Nephron (organoid): ENCODE measurements around the gene SEC11A.

Experiments
- H3K27ac Mint-ChIP-seq, 3 experiments: 2 replicates each; pipeline ENCODE4 v1.8.0; 2020; ENCODE audit warnings: mixed read lengths in 3 of 3, mild to moderate bottlenecking in 2 of 3, moderate library complexity in 1 of 3
- H3K27me3 Mint-ChIP-seq: 2 replicates; pipeline ENCODE4 v1.8.0; 2021; ENCODE audit warnings: low read depth, mild to moderate bottlenecking, moderate library complexity, mixed read lengths
- H3K36me3 Mint-ChIP-seq: 2 replicates; pipeline ENCODE4 v1.8.0; 2020; ENCODE audit warnings: low read depth, mixed read lengths
- H3K4me1 Mint-ChIP-seq: 2 replicates; pipeline ENCODE4 v1.8.0; 2020; ENCODE audit warnings: mixed read lengths
- H3K4me3 Mint-ChIP-seq, 3 experiments: 2 replicates each; pipeline ENCODE4 v1.8.0; 2020; ENCODE audit warnings: mild to moderate bottlenecking in 3 of 3, mixed read lengths in 3 of 3, moderate library complexity in 2 of 3
- H3K9me3 Mint-ChIP-seq: 2 replicates; pipeline ENCODE4 v1.8.0; 2020; ENCODE audit warnings: mixed read lengths
- TF ChIP-seq, protein P1 (sequence below), 3 experiments: fragments of 200-600 bp; sonication (generic); IDR thresholded peaks; one replicate each; pipeline ENCODE4 v1.5.0; 2021; ENCODE audit warnings: antibody characterized with exemption in 3 of 3; ENCODE audit not compliant: unreplicated experiment in 3 of 3

SEC11A gene

DNA sequence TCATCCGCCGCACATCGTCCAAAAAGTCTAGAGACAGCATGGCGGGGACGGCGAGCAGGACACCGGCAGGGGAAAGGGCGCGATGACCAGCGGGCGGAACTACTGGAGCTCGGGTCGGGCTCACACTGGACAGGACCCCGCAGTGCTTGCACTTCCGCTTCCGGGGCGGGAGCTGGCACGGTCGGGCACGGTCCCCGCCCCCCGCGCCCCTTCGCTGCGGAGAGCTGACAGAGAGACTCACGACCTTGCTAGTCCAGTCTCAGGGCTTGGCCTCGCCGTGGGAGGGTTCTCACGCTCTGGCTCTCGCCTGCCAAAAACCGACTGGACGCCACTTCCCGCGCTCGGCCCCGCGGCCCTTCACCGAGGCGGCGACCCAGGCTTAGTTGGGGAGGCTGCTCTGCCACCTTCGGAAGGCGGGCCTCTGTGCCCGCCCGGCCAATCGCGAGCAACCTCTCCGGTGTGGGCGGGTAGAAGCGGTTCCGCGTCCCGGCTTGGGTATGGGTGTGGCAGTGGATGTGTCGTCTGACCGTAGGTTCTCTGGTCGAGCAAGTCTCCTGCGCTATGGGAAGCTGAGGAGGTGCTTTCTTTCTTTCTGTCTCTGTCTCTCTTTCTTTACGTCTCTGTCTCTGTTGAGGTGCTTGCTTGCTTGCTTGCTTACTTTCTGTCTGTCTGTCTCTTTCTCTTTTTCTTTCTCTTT lies at the start of gene SEC11A:
Gene SEC11A, minus strand, starts transcription at position 104 of the 697 bp plus-strand sequence. Its CDS starts 64 bp downstream, at position 40.
- peak within 1 kb of the TSS; percentile 75 to 96 (median 88) for H3K27ac Mint-ChIP-seq
- H3K4me1 Mint-ChIP-seq: peaks cover 41% of the 10 kb centered on the region
- H3K27me3 Mint-ChIP-seq: no peaks in the 10 kb centered on the region
- H3K9me3 Mint-ChIP-seq: no peaks in the 10 kb centered on the region
- TF ChIP-seq, protein P1, sequence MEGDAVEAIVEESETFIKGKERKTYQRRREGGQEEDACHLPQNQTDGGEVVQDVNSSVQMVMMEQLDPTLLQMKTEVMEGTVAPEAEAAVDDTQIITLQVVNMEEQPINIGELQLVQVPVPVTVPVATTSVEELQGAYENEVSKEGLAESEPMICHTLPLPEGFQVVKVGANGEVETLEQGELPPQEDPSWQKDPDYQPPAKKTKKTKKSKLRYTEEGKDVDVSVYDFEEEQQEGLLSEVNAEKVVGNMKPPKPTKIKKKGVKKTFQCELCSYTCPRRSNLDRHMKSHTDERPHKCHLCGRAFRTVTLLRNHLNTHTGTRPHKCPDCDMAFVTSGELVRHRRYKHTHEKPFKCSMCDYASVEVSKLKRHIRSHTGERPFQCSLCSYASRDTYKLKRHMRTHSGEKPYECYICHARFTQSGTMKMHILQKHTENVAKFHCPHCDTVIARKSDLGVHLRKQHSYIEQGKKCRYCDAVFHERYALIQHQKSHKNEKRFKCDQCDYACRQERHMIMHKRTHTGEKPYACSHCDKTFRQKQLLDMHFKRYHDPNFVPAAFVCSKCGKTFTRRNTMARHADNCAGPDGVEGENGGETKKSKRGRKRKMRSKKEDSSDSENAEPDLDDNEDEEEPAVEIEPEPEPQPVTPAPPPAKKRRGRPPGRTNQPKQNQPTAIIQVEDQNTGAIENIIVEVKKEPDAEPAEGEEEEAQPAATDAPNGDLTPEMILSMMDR (IDR thresholded peaks at IDR 0.05; ENCODE audit: unreplicated experiment in 3 of 3): no peak
- H3K36me3 Mint-ChIP-seq: peaks cover 5% of the 10 kb centered on the region
- H3K4me3 Mint-ChIP-seq: peak within 1 kb of the TSS; percentile 94 to 98 (median 95)

DNA sequence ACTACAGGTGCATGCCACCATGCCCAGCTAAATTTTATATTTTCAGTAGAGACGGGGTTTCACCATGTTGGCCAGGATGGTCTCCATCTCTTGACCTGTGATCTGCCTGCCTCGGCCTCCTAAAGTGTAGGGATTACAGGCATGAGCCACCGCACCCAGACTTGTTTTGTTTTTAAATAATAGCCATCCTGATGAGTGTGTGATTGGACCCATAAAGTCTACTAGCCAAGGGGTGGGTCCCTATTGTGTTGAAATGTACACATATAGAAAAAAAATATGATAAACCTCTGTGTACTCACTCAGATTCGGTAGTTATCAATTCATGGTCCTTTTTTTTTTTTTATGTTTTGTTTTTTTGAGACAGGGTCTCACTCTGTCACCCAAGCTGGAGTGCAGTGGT lies 49.7 kb upstream of the SEC11A start:
- H3K9me3 Mint-ChIP-seq: no peaks in the 10 kb centered on the region
- peaks cover 12% of the 10 kb centered on the region for H3K4me1 Mint-ChIP-seq
- no peak overlapping the region for H3K4me3 Mint-ChIP-seq
- no peaks in the 10 kb centered on the region for H3K27me3 Mint-ChIP-seq
- H3K27ac Mint-ChIP-seq: no peak overlapping the region
- TF ChIP-seq, protein P1 (IDR thresholded peaks at IDR 0.05; ENCODE audit: unreplicated experiment in 3 of 3): no peak
- peaks cover 40% of the 10 kb centered on the region for H3K36me3 Mint-ChIP-seq

DNA sequence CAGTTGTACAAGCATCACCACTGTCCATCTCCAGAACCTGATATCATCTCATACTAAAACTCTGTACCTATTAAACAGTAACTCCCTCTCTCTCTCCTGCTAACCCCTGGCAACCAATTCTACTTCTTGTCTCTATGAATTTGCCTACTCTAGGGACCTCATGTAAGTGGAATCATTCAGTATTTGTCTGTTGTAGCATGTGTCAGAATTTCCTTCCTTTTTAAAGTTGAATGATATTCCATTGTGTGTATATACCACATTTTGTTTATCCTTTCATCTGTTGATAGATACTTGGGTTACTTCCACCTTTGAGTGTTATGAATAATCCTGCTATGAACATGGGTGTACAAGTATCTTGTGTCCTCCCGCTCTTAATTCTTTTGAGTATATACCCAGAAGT lies 49.0 kb upstream of the SEC11A start:
- no peaks in the 10 kb centered on the region for H3K27me3 Mint-ChIP-seq
- H3K9me3 Mint-ChIP-seq: no peaks in the 10 kb centered on the region
- TF ChIP-seq, protein P1 (IDR thresholded peaks at IDR 0.05; ENCODE audit: unreplicated experiment in 3 of 3): no peak

DNA sequence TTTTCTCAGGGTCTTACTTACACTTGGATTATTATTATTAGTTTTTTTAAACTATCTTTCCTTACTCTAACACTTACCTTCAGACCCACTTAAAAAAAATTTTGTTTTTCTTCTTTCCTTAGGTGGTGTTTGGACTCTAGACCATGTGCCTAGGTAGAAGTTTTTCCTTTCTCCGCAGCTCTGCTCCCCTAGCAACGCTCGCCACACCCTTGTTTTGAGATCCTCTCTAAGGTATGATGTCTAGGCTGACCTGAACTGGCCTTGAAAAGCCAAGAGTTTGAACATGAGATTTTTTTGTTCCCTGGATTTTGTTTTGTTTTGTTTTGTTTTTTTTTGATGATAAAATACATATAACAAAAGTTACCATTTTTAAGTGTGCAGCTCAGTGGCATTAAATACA lies 48.6 kb upstream of the SEC11A start:
- Mint-ChIP-seq H3K27ac (peak overlapping the region in 1 of 3 experiments; percentile 4), H3K9me3 (no peaks in the 10 kb centered on the region)
- TF ChIP-seq, protein P1 (IDR thresholded peaks at IDR 0.05; ENCODE audit: unreplicated experiment in 3 of 3): no peak

More for the DNA sequence above, 49.0 kb upstream of the SEC11A start:
- Mint-ChIP-seq H3K4me1 (peaks cover 9% of the 10 kb centered on the region), H3K36me3 (peaks cover 38% of the 10 kb centered on the region), H3K4me3 (no peak overlapping the region), H3K27ac (peak overlapping the region in 1 of 3 experiments; percentile 4)

DNA sequence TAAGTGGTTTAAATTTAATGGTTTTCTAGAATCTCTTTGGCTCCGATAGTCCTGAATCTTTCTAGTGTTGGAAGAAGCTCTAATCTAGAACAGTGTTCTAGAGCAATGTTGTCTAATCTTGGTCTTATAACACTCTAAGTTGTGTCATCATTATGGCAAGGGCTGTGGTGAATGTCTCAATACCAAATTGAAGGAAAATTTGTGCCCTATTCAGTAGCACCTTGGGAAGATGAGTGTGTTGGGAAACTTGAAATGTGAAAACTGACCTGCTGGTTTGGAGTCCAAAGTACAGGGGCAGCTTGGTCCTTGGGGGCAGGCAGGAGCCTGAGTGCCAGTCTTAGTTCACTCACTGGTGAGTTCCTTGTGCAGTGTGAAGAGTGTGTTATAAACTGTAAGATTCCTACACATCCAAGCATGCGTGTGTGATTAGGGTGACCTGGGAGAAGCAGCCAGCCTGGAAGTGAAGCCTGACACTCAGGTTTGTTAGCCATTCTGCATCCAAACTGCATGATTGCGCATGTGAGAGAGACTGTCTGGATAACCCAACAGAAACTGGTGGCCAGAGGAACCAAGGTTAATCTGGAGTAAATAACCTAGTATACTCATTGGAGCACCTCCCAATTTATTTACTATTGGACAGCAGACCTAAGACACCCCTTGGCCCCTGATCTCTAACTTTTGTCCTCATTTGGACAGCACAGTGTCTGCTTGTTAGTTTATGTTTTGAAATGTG lies 47.1 kb upstream of the SEC11A start:
- no peak overlapping the region for H3K27ac Mint-ChIP-seq
- H3K4me1 Mint-ChIP-seq: peaks cover 14% of the 10 kb centered on the region
- H3K27me3 Mint-ChIP-seq: no peaks in the 10 kb centered on the region
- H3K36me3 Mint-ChIP-seq: peaks cover 21% of the 10 kb centered on the region
- TF ChIP-seq, protein P1 (IDR thresholded peaks at IDR 0.05; ENCODE audit: unreplicated experiment in 3 of 3): no peak
- no peaks in the 10 kb centered on the region for H3K9me3 Mint-ChIP-seq
- H3K4me3 Mint-ChIP-seq: no peak overlapping the region

More for the DNA sequence above, 48.6 kb upstream of the SEC11A start:
- peaks cover 8% of the 10 kb centered on the region for H3K4me1 Mint-ChIP-seq
- peaks cover 36% of the 10 kb centered on the region for H3K36me3 Mint-ChIP-seq
- H3K4me3 Mint-ChIP-seq: no peak overlapping the region
- no peaks in the 10 kb centered on the region for H3K27me3 Mint-ChIP-seq
